Activated naive CD4-positive, alpha-beta T cell treated with anti-CD3 and anti-CD28 coated beads, Interleukin-2, amount 50 U/mL, for 72 hours (primary cell): Measurements from ENCODE around the gene CMYA5. TPM values are rescaled to one million over a fixed set of nuclear protein-coding genes. Genes with fewer than 3 reads are reported as not detected.
"Not testable (repeated sequence)": the region's sequence is repeated elsewhere in the genome, so short reads cannot be mapped to it uniquely, and the experiment has no call there.

Experiments
- ATAC-seq, 2 donors: fragments of 150-1000 bp; cut with Tn5 transposase; 2 replicates each; pipeline ENCODE4 v1.10.0; 2021; ENCODE audit warnings: mild to moderate bottlenecking in 2 of 2, moderate library complexity in 2 of 2
- DNase-seq, 2 donors: peaks; one replicate each; pipeline ENCODE4 v3.0.0; 2021 to 2022; ENCODE audit warnings: low spot score in 2 of 2
- H3K27ac Mint-ChIP-seq, 2 donors: one replicate each; pipeline ENCODE4 v1.8.0; 2022; ENCODE audit warnings: mild to moderate bottlenecking in 2 of 2, mixed read lengths in 2 of 2
- H3K36me3 Mint-ChIP-seq, 2 donors: one replicate each; pipeline ENCODE4 v1.8.0; 2022; ENCODE audit warnings: mixed read lengths in 2 of 2
- H3K9me3 Mint-ChIP-seq, 2 donors: one replicate each; pipeline ENCODE4 v1.8.0; 2022; ENCODE audit warnings: mixed read lengths in 2 of 2
- total RNA-seq, 2 donors: library from RNA; stranded (reverse); gene quantifications; one replicate each; pipeline ENCODE4 v1.2.3, GENCODE V29; 2022

The CMYA5 gene
- total RNA-seq, 2 donors from 2014 or later = 0.30 to 0.39 TPM

- H3K27ac Mint-ChIP-seq = no peak overlapping the region
- no peaks in the 10 kb centered on the region for H3K36me3 Mint-ChIP-seq
- peaks cover 0 to 10% of the 10 kb centered on the region in 2 donors for H3K9me3 Mint-ChIP-seq
- ATAC-seq (no peak), DNase-seq (no peak)
These were observed 69.8 kb downstream of the CMYA5 start for GRCh38 chr5:79759436-79759835.

GRCh38 chr5:79759848-79760247 is 70.2 kb downstream of the CMYA5 start:
- Mint-ChIP-seq H3K27ac (no peak overlapping the region), H3K36me3 (no peaks in the 10 kb centered on the region), H3K9me3 (peaks cover 0 to 6% of the 10 kb centered on the region in 2 donors)
- ATAC-seq (no peak), DNase-seq (no peak)

- ATAC-seq = no peak
- Mint-ChIP-seq H3K27ac (no peak overlapping the region), H3K36me3 (peaks cover 0 to 7% of the 10 kb centered on the region in 2 donors), H3K9me3 (peaks cover 6 to 12% of the 10 kb centered on the region in 2 donors)
- DNase-seq = no peak
These were observed 73.3 kb downstream of the CMYA5 start for GRCh38 chr5:79762929-79763328.

- not testable (repeated sequence) for H3K27ac Mint-ChIP-seq, ATAC-seq, DNase-seq
- peaks cover 5 to 11% of the 10 kb centered on the region in 2 donors for H3K36me3 Mint-ChIP-seq
- H3K9me3 Mint-ChIP-seq = peaks cover 10 to 17% of the 10 kb centered on the region in 2 donors
These were observed 74.5 kb downstream of the CMYA5 start for GRCh38 chr5:79764147-79764546.

- DNase-seq (no peak), ATAC-seq (no peak)
- peaks cover 11 to 22% of the 10 kb centered on the region in 2 donors for H3K36me3 Mint-ChIP-seq
- peaks cover 10 to 12% of the 10 kb centered on the region in 2 donors for H3K9me3 Mint-ChIP-seq
- no peak overlapping the region for H3K27ac Mint-ChIP-seq
These were observed 81.8 kb downstream of the CMYA5 start for GRCh38 chr5:79771387-79771786.

- ATAC-seq = no peak
- H3K9me3 Mint-ChIP-seq = peaks cover 4 to 6% of the 10 kb centered on the region in 2 donors
These were observed 83.0 kb downstream of the CMYA5 start for GRCh38 chr5:79772651-79773050.

GRCh38 chr5:79773612-79774011 is 84.0 kb downstream of the CMYA5 start:
- H3K9me3 Mint-ChIP-seq = peaks cover 4 to 5% of the 10 kb centered on the region in 2 donors
- DNase-seq (no peak), ATAC-seq (no peak)
- H3K27ac Mint-ChIP-seq = no peak overlapping the region
- peaks cover 11 to 15% of the 10 kb centered on the region in 2 donors for H3K36me3 Mint-ChIP-seq

More at GRCh38 chr5:79772651-79773050, 83.0 kb downstream of the CMYA5 start:
- Mint-ChIP-seq H3K36me3 (peaks cover 11 to 15% of the 10 kb centered on the region in 2 donors), H3K27ac (no peak overlapping the region)
- DNase-seq = no peak

- peaks cover 4 to 9% of the 10 kb centered on the region in 2 donors for H3K36me3 Mint-ChIP-seq
- ATAC-seq = peak in 1 of 2 donors; percentile 22
- H3K27ac Mint-ChIP-seq = no peak overlapping the region
- DNase-seq = no peak
- H3K9me3 Mint-ChIP-seq = no peaks in the 10 kb centered on the region
These were observed 84.7 kb downstream of the CMYA5 start for GRCh38 chr5:79774171-79774854.

- H3K36me3 Mint-ChIP-seq = peaks cover 0 to 4% of the 10 kb centered on the region in 2 donors
- H3K27ac Mint-ChIP-seq = no peak overlapping the region
- DNase-seq (no peak), ATAC-seq (no peak)
- no peaks in the 10 kb centered on the region for H3K9me3 Mint-ChIP-seq
These were observed 85.2 kb downstream of the CMYA5 start for GRCh38 chr5:79774855-79775237.

GRCh38 chr5:79784741-79785140 is 95.1 kb downstream of the CMYA5 start:
- not testable (repeated sequence) for DNase-seq, H3K36me3 Mint-ChIP-seq, H3K9me3 Mint-ChIP-seq, ATAC-seq
- H3K27ac Mint-ChIP-seq = peak overlapping the region in 1 of 2 donors; percentile 36

GRCh38 chr5:79785983-79786382 is 96.3 kb downstream of the CMYA5 start:
- ATAC-seq (no peak), DNase-seq (no peak)
- Mint-ChIP-seq H3K27ac (no peak overlapping the region), H3K36me3 (peaks cover 0 to 4% of the 10 kb centered on the region in 2 donors), H3K9me3 (no peaks in the 10 kb centered on the region)

- Mint-ChIP-seq H3K27ac (no peak overlapping the region), H3K36me3 (peaks cover 0 to 4% of the 10 kb centered on the region in 2 donors), H3K9me3 (no peaks in the 10 kb centered on the region)
- DNase-seq (no peak), ATAC-seq (no peak)
These were observed 97.8 kb downstream of the CMYA5 start for GRCh38 chr5:79787448-79787847.

- DNase-seq (no peak), ATAC-seq (no peak)
- no peaks in the 10 kb centered on the region for H3K36me3 Mint-ChIP-seq
- no peak overlapping the region for H3K27ac Mint-ChIP-seq
- no peaks in the 10 kb centered on the region for H3K9me3 Mint-ChIP-seq
These were observed 102.2 kb downstream of the CMYA5 start for GRCh38 chr5:79791843-79792242.

GRCh38 chr5:79792463-79792862 is 102.8 kb downstream of the CMYA5 start:
- Mint-ChIP-seq H3K27ac (no peak overlapping the region), H3K36me3 (no peaks in the 10 kb centered on the region)
- ATAC-seq = no peak

GRCh38 chr5:79793304-79793703 is 103.7 kb downstream of the CMYA5 start:
- Mint-ChIP-seq H3K36me3 (no peaks in the 10 kb centered on the region), H3K27ac (no peak overlapping the region), H3K9me3 (no peaks in the 10 kb centered on the region)
- no peak for ATAC-seq
- DNase-seq = no peak

More at GRCh38 chr5:79792463-79792862, 102.8 kb downstream of the CMYA5 start:
- no peaks in the 10 kb centered on the region for H3K9me3 Mint-ChIP-seq
- DNase-seq = no peak

- Mint-ChIP-seq H3K36me3 (no peaks in the 10 kb centered on the region), H3K27ac (no peak overlapping the region), H3K9me3 (no peaks in the 10 kb centered on the region)
- peak in 1 of 2 donors; percentile 34 for ATAC-seq
- DNase-seq = no peak
These were observed 104.1 kb downstream of the CMYA5 start for GRCh38 chr5:79793722-79794121.

GRCh38 chr5:79794347-79794746 is 104.7 kb downstream of the CMYA5 start:
- DNase-seq = no peak
- ATAC-seq = no peak
- Mint-ChIP-seq H3K27ac (no peak overlapping the region), H3K36me3 (no peaks in the 10 kb centered on the region), H3K9me3 (no peaks in the 10 kb centered on the region)

GRCh38 chr5:79795764-79796398 is 106.2 kb downstream of the CMYA5 start:
- DNase-seq = no peak
- no peak for ATAC-seq
- Mint-ChIP-seq H3K9me3 (no peaks in the 10 kb centered on the region), H3K27ac (no peak overlapping the region), H3K36me3 (no peaks in the 10 kb centered on the region)
